ENCODE measurements around the gene KRTAP5-8.
"Not testable (repeated sequence)": the region's sequence is repeated elsewhere in the genome, so short reads cannot be mapped to it uniquely, and the experiment has no call there.

The KRTAP5-8 gene

DNA sequence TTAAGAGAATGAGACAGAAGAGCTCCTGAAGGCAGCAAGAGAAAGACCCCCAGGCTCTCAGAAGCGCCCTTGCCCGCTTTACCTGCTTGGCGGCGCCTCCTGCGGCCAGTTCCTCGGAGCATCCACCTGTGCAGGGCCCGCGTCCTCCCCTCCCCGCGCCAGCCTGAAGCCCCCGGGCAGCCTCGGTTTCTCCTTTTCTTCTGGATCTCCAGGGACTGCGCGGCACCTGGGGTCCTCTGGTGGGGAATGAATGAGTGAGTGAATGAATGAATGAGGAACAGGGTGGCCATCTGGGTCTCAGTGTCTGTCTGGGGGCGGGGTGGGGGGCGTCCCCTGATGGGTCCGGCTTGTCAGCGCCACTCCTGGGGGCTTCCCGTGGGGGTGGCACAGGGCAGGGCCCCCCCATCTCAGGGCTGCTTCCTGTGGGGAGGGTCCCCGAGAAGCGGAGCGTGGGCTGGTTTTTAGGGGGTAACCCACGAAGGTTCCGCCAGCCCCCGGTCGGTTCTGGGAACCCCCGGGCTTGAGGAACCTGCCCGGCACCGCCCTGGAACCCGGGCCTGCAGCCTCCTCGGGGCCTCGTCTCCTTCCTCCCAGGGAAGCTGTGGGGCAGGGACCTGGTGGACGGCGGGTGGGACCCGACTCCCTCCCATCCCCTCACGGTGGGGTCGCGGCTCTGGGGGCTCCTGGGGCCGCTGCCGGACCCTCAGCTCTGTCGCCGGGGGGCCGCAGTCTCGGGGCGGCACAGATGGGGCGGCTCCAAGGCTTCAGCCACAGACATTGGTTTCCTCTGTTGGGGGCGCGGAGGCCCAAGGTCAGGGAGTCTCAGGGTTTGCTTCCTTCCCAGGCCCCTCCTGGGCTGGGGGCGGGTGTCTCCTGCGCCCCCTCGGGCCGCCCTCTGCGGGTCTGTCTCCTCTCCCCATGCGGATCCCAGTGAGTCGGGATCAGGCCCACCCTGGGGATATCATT lies 19.0 kb upstream of the KRTAP5-8 start:
- no peak for ATAC-seq

DNA sequence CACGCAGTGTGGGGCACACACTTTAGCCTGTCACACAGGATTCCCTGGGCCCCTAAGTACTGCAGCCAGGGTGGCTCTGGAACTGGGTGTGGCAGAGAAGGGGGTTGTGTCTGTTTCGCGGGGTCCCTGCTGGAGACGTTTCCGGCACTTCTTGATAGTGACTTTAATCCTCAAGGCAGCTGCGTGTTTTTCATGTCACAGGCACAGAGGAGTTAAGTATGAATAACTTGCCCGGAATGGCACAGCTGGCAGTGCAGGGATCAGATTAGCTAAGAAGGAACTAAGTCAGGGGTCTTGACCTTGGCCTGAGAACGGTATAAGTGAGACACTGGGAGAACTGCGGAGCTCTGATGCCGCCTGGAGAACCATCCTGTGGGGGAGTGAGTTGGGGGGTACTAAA lies 18.3 kb upstream of the KRTAP5-8 start:
- no peak for ATAC-seq

DNA sequence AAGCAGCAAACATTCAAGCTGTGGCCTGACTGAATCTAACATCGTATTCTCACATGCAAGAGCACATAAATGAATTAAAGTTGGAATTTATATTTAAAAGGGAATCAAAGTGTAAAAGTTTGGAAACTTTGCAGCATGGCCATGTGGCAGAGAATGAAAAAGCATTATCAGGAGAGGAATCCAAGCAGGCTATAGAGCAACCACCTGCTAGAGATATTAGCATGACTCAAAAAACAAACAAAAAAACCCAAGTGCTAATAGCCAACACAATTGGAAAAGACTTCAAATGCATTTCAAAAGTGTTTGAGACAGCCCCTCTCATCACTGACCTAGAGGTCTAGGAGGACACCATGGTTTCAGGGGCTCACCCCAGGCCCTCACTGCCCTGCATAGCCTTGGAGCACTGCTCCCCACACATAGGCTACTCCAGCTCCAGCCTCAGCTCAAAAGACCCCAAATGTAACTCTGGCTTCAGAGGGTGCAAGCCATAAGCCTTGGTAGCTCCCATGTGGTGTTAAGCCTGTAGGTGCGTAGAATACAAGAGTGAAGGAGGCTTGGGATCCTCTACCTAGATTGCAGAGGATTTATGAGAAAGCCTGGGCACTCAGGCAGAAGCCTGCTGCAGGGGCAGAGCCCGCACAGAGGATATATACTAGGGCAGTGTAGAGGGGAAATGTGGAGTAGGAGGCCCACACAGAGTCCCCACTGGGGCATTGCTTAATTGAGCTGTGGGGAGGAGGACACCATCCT lies 12.5 kb upstream of the KRTAP5-8 start:
- ATAC-seq = no peak

DNA sequence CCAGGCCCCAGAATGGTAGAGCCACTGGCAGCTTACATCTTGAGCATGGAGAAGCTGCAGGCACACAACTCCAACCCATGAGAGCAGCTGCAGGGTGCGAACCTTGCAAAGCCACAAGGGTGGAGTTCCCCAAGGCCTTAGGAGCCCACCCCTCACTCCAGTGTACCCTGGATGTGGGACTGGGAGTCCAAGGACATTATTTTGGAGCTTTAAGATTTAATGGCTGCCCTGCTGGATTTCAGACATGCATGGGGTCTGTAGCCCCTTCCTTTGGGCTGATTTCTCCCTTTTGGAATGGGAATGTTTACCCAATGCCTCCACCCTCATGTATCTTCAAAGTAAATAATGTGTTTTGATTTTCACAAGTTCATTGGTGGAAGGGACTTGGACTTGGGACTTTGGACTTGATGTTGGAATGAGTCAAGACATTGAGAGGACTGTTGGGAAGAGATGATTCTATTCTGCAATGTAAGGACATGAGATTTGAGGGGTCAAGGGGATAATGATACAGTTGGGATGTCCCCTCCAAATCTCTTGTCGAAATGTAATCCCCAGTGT lies 11.8 kb upstream of the KRTAP5-8 start:
- ATAC-seq = no peak

DNA sequence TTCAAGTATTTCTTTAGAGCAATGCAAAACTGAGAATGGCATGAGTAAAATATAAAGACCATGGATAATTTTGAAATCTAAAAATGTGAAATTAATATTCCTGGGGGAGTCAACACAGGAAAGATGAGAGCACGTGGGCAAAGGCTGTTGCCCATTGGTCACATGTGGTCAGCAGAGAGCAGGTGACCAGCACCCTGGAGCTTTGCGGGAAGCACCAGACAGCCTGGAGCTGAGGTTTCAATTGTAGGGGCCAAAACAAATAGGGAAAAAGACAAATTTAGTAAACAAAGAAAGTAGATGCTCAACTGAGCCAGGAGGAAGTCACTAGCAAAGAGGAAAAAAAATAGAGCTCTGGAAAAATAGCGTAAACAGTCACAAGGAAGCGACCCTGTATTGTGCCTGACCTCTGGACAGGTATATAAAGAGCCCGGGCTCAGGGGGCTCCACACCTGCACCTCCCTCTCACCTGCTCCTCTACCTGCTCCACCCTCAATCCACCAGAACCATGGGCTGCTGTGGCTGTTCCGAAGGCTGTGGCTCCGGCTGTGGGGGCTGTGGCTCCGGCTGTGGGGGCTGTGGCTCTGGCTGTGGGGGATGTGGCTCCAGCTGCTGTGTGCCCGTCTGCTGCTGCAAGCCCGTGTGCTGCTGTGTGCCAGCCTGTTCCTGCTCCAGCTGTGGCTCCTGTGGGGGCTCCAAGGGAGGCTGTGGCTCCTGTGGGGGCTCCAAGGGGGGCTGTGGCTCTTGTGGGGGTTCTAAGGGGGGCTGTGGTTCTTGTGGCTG lies 10.8 kb upstream of the KRTAP5-8 start, which contains the start of gene KRTAP5-7:
TSS of gene KRTAP5-7 (plus strand) at position 472 of the 780 bp plus-strand sequence. CDS start at position 506, 34 bp downstream.
- ATAC-seq = not testable (repeated sequence)

DNA sequence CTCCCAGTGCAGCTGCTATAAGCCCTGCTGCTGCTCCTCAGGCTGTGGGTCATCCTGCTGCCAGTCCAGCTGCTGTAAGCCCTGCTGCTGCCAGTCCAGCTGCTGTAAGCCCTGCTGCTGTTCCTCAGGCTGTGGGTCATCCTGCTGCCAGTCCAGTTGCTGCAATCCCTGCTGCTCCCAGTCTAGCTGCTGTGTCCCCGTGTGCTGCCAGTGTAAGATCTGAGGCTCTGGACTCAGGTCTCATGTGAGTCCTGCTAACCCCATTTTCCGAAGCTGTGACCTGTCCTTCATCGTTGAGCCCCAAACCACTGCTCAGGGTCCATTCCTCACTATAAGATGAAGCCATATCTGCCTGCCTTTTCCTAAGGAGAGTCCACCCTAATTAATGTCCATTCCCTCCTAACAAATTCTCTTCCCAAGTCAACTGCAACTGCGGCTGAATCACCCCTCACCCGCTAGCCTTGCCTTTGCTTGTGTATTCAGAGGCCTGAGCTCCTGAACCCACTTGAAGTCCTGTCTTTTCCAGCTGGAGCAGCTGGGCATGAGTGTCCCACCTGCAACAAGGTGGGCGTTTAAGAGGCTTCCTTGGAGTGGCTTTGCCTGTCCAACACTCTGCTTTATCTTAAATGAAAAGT lies 10.1 kb upstream of the KRTAP5-8 start:
- no peak for ATAC-seq

DNA sequence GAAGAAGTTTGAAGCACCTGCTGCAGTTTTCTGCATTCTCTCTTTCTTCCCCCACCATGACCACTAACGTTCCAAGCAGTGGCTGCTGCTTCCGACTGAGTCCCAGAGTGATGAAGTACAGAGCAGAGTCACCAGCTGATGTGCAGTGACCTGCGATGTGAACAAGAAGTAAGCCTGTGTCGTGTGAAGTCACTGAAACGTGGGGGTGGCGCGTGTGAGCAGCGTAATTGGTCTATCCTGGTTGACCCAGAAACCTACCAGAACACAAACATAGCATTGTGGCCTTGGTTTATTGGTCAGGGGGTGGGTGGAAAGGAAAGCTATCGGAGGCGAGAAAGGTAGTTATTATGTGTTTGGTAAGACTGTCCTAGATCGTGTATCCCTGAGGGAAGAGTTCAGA lies 7.2 kb upstream of the KRTAP5-8 start:
- ATAC-seq = no peak

DNA sequence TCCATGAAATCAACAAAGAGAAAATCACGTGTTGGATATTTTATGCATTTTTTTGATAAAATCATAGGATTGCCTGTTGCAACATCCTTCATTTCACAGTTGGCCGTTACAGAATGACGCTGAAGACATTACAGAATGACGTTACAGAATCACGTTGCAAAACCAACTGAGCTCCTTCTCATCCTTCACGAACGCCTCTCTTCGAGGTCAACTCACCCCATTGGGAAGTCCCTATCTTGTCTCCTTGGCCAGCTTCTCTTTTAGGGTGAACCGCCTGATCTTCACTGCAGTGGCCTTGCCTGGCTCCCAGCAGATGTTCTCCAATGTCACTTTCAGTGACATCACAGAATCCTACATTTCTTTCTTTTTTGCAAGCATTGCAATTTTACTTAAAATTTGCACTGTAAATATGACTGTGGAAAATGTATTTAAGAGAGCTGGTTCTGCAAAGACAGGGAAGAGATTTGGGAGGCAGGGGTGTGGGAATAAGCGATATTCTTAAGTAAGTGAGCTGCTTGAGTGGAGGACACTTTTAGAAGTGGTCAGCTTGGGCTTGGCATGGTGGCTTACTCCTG lies 5.7 kb upstream of the KRTAP5-8 start:
- ATAC-seq = no peak

DNA sequence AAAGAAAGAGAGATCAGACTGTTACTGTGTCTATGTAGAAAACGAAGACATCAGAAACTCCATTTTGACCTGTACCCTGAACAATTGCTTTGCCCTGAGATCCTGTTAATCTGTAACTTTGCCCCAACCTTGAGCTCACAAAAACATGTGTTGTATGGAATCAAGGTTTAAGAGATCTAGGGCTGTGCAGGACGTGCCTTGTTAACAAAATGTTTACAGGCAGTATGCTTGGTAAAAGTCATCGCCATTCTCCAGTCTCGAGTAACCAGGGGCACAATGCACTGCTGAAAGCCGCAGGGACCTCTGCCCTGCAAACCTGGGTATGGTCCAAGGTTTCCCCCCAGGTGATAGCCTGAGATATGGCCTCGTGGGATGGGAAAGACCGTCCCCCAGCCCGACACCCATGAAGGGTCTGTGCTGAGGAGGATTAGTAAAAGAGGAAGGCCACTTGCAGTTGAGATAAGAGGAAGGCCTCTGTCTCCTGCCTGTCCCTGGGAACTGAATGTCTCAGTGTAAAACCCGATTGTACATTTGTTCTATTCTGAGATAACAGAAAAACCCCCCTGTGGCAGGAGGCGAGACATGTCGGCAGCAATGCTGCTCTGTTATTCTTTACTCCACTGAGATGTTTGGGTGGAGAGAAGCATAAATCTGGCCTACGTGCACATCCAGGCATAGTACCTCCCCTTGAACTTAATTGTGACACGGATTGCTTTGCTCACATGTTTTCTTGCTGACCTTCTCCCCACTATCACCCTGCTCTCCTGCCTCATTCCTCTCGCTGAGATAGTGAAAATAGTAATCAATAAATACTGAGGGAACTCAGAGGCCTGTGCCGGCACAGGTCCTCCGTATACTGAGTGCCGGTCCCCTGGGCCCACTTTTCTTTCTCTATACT lies 2.9 kb upstream of the KRTAP5-8 start:
- ATAC-seq = not testable (repeated sequence)

DNA sequence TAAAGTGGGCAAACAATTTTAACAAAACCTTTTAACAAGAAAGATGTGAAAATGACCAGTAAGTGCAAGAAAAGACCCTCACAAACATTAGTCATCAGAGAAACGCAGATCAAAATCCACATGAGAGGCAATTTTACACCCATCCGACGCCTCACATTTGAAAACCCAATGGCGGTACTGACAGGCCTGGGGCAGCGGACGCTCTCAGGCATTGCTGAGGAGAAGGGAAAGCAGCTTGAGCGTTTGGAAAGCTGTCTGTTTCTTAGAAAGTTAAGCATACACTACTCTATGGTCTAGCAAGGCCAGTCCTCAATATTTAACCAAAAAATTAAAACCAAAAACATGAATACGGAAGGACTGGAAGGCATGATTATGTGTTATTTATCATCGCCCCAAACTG lies 2.0 kb upstream of the KRTAP5-8 start:
- no peak for ATAC-seq

DNA sequence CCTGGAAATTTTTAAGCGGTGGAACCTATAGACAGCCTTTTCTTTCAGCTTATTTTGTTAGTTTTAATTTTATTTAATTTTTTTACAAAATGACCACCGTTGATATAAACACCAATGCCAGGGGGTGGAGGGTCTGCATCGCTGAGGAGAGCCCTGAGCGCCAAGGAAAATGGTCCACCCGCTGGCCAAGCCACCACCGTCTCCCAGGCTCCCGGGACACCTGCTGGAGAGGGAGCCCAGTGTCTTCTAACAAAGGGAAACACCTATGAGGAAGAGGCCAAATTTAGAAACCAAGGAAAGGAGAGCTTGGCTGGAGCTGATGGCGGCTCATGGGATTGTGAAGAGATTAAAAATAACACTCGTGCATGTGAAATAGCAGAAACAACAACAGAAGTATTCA lies 288 bp upstream of the KRTAP5-8 start:
- no peak for ATAC-seq

DNA sequence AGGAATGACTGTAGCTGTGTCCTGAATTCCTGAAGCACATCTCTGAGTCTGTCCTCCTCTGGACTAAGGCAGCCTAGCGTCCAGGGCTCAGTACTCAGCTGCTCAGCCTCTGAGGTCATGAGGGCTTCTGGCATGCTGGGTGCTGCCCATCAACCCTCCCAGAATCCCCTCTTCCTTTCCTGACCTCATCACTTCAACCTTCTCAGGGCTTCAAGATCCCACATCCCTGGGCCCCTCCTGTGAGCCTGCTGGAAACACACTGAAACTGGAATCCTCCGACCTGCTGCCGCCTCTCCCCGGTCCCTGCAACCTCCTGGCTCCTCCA lies 803 bp downstream of the KRTAP5-8 start:
- no peak for ATAC-seq

DNA sequence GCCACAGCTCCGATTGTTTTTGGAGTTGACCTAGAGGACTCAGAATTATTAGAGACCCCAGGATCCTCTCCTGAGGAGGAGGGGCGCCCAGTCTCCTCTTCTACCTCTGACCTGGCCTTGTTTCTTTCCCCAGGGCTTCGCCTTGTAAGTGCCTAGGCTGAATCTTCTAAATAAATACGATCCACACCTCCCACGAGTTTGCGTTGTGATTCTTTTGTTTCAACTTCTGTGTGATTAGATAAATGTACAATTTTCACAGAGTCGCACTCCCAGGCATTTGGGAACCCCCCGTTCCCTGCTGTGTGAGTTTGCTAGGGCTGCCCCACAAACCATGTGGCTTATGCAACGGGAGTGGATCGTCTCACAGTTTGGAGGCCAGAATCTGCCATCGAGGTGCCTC lies 1.2 kb downstream of the KRTAP5-8 start:
- ATAC-seq = no peak

DNA sequence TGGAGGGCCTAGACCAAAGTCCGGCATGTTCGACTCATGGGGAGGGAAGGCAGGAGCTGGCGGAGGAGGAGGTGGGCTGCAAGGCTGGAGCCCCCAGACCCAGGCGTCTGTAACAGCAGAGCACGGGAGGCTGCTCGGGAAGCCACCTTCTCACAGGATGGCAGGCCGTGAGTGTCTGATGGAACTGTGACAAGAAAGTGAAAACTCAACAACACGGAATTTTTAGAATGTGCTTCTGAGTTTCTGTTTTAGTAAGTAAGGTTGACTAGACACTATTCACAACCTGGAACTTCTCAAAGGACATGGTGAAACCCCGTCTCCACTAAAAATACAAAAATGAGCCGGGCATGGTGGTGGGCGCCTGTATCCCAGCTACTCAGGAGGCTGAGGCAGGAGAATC lies 2.1 kb downstream of the KRTAP5-8 start:
- ATAC-seq = not testable (repeated sequence)

DNA sequence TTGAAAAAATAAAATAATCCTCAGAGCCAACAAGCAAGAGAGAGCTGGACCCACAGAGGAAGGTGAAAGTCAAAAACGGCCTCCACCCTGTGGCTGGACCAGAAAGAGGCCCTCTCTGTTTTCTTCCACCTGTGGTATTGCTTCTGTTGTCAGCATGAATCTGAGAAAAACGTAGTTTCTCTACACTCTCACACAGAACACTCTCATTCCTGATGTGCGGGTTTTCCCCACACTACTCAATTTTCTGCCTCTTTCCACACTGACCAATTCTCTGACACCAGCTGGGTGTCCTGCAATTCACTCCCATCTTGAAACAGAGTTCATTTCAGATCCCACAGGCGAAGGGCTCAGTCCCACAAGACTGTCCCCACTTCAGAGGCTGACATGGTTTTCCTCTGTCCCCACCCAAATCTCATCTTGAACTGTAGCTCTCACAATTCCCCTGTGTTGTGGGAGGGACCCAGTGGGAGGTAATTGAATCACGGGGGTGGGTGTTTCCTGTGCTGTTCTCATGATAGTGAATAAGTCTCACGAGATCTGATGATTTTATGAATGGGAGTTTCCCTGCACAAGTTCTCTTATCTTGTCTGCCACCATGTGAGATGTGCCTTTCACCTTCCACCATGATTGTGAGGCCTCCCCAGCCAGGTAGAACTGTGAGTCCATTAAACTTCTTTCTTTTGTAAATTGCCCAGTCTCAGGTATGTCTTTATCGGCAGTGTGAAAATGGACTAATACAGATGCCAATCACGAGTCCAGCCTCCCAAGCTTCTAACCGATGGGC lies 2.9 kb downstream of the KRTAP5-8 start:
- ATAC-seq = not testable (repeated sequence)

DNA sequence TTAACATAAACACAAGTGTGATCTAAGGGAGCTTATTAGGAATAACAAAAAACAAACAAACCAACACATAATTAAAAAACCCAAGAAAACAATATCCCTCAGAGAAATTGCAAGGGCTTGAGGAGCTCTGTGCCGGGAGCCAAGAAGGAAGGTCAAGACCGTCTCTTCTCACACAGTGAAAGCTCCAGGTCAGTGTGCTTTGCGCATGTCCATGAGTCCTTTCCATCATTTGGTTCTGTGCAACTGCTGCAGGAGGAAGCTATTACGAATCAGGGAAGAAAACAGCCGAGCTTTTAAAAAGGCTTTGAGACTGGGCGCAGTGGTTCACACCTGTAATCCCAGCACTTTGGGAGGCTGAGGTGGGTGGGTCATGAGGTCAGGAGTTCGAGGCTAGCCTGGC lies 4.6 kb downstream of the KRTAP5-8 start:
- no peak for ATAC-seq

DNA sequence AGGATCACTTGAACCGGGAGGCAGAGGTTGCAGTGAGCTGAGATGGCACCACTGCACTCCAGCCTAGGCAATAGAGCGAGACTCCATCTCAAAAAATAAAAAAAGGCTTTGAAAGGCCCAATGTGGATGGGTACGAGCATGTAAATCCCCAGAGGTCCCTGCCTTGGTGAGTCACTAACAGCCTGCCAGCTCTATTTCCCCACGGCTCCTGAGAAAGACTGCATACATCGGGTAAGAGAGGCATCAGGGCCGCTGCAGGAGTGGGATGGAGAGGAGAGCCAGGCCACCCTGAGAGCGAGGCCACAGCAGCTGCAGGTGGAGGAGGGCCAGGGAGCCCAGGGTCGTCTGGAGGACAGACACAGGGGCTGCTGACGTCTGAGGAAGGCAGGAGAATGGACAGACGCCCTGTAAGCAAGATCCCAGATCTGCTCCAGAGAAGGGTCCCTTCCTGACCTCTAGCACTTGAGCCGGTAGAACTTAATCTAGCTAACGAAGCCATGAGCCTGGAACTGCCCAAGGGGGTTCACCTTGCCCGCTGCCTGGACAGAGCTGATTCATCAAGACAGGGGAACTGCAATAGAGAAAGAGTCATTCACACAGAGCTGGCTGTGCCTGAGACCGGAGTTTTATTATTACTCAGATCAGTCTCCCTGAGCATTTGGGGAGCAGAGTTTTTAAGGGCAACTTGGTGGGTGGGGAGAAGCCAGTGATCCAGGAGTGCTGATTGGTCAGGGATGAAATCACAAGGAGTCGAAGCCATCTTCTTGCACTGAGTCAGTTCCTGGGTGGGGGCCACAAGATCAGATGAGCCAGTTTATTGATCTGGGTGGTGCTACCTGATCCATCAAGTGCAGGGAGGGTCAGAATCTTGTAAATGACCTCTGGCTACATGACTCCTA lies 5.3 kb downstream of the KRTAP5-8 start:
- peak; percentile 20 to 38 for ATAC-seq

DNA sequence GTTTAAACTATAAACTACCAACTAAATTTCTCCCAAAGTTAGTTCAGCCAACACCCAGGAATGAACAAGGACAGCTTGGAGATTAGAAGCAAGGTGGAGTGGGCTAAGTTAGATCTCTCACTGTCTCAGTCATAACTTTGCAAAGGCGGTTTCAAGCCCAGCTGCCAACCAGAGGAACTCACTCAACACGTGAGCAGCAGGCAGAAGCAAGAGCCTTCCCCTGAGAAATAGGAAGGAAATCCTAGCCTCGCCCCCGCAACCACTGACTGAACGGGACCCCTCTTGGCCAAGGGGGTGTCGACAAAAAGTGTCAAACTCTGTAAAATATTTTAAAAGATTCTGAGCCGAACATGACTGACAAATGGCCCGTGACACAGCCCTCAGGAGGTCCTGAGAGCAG lies 6.0 kb downstream of the KRTAP5-8 start:
- no peak for ATAC-seq
